Muscle of leg (tissue), 11 donors: ENCODE measurements around the gene SPOCK1. TPM values are rescaled to one million over a fixed set of nuclear protein-coding genes. Genes with fewer than 3 reads are reported as not detected.
"Not testable (repeated sequence)": the region's sequence is repeated elsewhere in the genome, so short reads cannot be mapped to it uniquely, and the experiment has no call there.

ENCODE experiments used
- DNase-seq: peaks from one replicate; pipeline ENCODE4 v3.0.0; 2013
- H3K27ac ChIP-seq: one replicate; pipeline ENCODE4 v1.5.1; 2013; ENCODE audit warnings: mild to moderate bottlenecking, low read length, control low read depth
- H3K27me3 ChIP-seq: one replicate; pipeline ENCODE4 v1.6.1; 2013; ENCODE audit warnings: low read length; ENCODE audit not compliant: control insufficient read depth, insufficient read depth
- H3K36me3 ChIP-seq: one replicate; pipeline ENCODE4 v1.6.1; 2013; ENCODE audit warnings: low read length; ENCODE audit not compliant: control insufficient read depth, insufficient read depth
- H3K4me1 ChIP-seq: one replicate; pipeline ENCODE4 v1.6.1; 2013; ENCODE audit warnings: low read length; ENCODE audit not compliant: control insufficient read depth, insufficient read depth
- H3K4me3 ChIP-seq: one replicate; pipeline ENCODE4 v1.5.1; 2013; ENCODE audit warnings: low read length, control low read depth
- H3K9me3 ChIP-seq: replicated peaks from 2 replicates; pipeline ENCODE4 v1.6.1; 2013; ENCODE audit warnings: low read depth, low read length; ENCODE audit not compliant: control insufficient read depth
- WGBS: methylation state at CpG from one replicate; pipeline ENCODE4 v1.1.5; 2013; ENCODE audit warnings: missing lambda C conversion rate; ENCODE audit not compliant: insufficient coverage; 5-methylcytosine and 5-hydroxymethylcytosine counted together
- polyA plus RNA-seq, 8 donors: library from polyadenylated mRNA; unstranded; fragments of 120-200 nt; gene quantifications; one replicate each; pipeline versions ENCODE4 v1.2.1 to v1.2.3, GENCODE V29; 2013; ENCODE audit warnings: inconsistent platforms in 1 of 8, low replicate concordance in 1 of 8; ENCODE audit not compliant: insufficient read length in 8 of 8, insufficient read depth in 1 of 8
- total RNA-seq: library from RNA; stranded (reverse); fragments of 120-200 nt; gene quantifications from one replicate; pipeline ENCODE4 v1.2.4, GENCODE V29; 2013

Gene SPOCK1
- total and polyA plus RNA-seq, 9 donors: 2.3 to 14.8 (median 4.6) TPM

GRCh38 chr5:137236849-137237507 is 262.1 kb downstream of the SPOCK1 start:
- no peak for DNase-seq
- H3K9me3 ChIP-seq: no peaks in the 10 kb centered on the region
- H3K27me3 ChIP-seq: no peaks in the 10 kb centered on the region
- H3K27ac ChIP-seq: no peak overlapping the region
- 88% methylated on average over 3 of the region's 5 CpGs for WGBS
- no peaks in the 10 kb centered on the region for H3K36me3 ChIP-seq
- no peaks in the 10 kb centered on the region for H3K4me1 ChIP-seq
- H3K4me3 ChIP-seq: no peak overlapping the region

GRCh38 chr5:137236252-137236651 is 262.9 kb downstream of the SPOCK1 start:
- H3K36me3 ChIP-seq: no peaks in the 10 kb centered on the region
- H3K27ac ChIP-seq: no peak overlapping the region
- H3K27me3 ChIP-seq: no peaks in the 10 kb centered on the region
- no peak overlapping the region for H3K4me3 ChIP-seq
- WGBS: 57% methylated on average over 1 of the region's 2 CpGs
- DNase-seq: no peak
- no peaks in the 10 kb centered on the region for H3K9me3 ChIP-seq
- H3K4me1 ChIP-seq: no peaks in the 10 kb centered on the region

DNA sequence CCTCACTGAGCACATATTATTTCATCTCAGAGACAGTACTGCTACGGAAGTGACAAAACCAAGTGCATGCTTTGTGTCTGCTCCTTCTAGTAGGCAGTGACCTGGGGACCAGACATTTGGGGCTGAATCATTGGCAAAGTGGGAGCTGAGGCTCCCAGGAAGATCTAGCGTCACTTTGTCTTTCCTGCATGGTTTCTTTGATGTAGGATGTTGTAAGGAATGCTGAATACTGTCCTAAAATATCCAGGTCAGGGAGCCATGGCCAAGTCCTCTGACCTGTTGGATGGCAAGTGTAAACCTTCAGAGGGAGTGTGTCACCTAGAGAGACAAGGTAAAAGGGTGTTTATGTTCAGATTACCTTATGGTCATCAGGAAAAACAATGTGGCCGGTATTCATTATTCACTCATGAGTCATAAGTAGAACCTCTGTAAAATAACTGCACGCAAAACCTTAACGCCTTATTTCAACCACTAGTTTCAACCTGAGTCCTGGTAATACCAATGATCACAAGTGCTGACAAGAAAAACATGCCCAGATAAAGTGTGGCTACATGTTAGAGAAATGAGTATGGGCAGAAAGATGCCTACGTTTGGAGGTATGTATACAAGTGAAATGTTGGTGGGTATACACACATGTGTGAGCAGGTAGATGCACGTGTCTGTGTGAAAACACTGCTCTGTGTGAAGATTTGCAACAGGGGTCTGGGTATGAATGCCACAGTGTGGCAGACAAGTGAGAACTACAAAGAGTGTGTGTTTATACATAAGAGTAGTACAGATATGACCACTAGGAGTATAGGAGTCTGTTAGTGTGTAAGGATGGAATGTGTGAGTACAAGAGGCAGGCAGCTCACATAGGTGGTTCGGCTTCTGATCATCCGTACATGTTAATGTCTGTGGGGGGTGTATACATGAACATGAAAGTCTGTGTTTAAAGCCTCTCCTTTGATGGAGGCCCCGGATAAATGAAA is 263.9 kb downstream of the SPOCK1 start:
- Histone ChIP-seq H3K36me3 (no peaks in the 10 kb centered on the region), H3K9me3 (no peaks in the 10 kb centered on the region), H3K27ac (no peak overlapping the region), H3K27me3 (no peaks in the 10 kb centered on the region), H3K4me3 (no peak overlapping the region), H3K4me1 (no peaks in the 10 kb centered on the region)
- WGBS: 83% methylated on average over 7 of the region's 10 CpGs
- no peak for DNase-seq

GRCh38 chr5:137233726-137234125 is 265.4 kb downstream of the SPOCK1 start:
- Histone ChIP-seq H3K9me3 (no peaks in the 10 kb centered on the region), H3K4me3 (no peak overlapping the region), H3K27ac (no peak overlapping the region), H3K27me3 (no peaks in the 10 kb centered on the region), H3K4me1 (no peaks in the 10 kb centered on the region), H3K36me3 (no peaks in the 10 kb centered on the region)
- no CpG with 5 or more reads among the region's 1 CpG for WGBS
- no peak for DNase-seq

DNA sequence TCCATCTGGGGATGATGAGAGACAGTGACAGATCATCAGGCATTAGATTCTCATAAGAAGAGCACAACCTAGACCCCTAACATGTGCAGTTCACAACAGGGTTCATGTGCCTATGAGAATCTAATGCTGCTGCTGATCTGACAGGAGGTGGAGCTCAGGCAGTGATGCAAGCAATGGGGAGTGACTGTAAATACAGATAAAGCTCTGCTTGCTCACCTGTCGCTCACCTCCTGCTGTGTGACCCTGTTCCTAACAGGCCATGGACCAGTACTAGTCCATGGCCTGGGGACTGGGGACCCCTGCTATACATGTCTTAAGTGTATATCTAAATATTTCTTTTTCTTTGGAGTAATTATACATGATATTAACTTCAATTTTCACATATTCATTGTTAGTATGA is 265.8 kb downstream of the SPOCK1 start:
- H3K27ac ChIP-seq, H3K27me3 ChIP-seq, H3K4me1 ChIP-seq, H3K9me3 ChIP-seq, H3K36me3 ChIP-seq, H3K4me3 ChIP-seq, DNase-seq: not testable (repeated sequence)
- no CpG with 5 or more reads among the region's 1 CpG for WGBS

DNA sequence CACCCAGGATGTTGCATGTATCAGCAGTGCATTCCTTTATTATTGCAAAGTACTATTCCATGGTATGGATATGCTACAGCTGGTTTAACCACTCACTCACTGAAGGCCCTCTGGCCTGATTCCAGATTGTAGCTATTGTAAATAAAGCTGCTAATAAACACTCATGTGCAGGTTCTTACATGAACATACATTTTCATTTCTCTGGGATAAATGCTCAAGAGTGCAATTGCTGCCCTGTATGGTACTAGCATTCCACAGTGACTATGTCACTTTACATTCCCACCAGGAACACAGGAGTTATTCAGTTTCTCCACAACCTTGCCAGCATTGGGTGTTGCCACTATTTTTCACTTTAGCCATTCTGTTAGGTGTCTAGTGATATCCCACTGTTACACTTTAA is 267.6 kb downstream of the SPOCK1 start:
- no peak for DNase-seq
- Histone ChIP-seq H3K4me3 (no peak overlapping the region), H3K27ac (no peak overlapping the region), H3K4me1 (no peaks in the 10 kb centered on the region), H3K36me3 (no peaks in the 10 kb centered on the region), H3K27me3 (no peaks in the 10 kb centered on the region), H3K9me3 (no peaks in the 10 kb centered on the region)

GRCh38 chr5:137228816-137229215 is 270.3 kb downstream of the SPOCK1 start:
- DNase-seq: no peak
- H3K27me3 ChIP-seq: no peaks in the 10 kb centered on the region
- H3K4me3 ChIP-seq: no peak overlapping the region
- no peaks in the 10 kb centered on the region for H3K4me1 ChIP-seq
- H3K27ac ChIP-seq: no peak overlapping the region
- H3K36me3 ChIP-seq: no peaks in the 10 kb centered on the region
- WGBS: 70% methylated on average over 2 of the region's 4 CpGs
- H3K9me3 ChIP-seq: no peaks in the 10 kb centered on the region

GRCh38 chr5:137226081-137226480 is 273.0 kb downstream of the SPOCK1 start:
- H3K36me3 ChIP-seq: no peaks in the 10 kb centered on the region
- H3K27me3 ChIP-seq: no peaks in the 10 kb centered on the region
- H3K4me3 ChIP-seq: no peak overlapping the region
- 83% methylated on average over 2 of the region's 3 CpGs for WGBS
- H3K27ac ChIP-seq: no peak overlapping the region
- H3K9me3 ChIP-seq: no peaks in the 10 kb centered on the region
- no peaks in the 10 kb centered on the region for H3K4me1 ChIP-seq
- no peak for DNase-seq

DNA sequence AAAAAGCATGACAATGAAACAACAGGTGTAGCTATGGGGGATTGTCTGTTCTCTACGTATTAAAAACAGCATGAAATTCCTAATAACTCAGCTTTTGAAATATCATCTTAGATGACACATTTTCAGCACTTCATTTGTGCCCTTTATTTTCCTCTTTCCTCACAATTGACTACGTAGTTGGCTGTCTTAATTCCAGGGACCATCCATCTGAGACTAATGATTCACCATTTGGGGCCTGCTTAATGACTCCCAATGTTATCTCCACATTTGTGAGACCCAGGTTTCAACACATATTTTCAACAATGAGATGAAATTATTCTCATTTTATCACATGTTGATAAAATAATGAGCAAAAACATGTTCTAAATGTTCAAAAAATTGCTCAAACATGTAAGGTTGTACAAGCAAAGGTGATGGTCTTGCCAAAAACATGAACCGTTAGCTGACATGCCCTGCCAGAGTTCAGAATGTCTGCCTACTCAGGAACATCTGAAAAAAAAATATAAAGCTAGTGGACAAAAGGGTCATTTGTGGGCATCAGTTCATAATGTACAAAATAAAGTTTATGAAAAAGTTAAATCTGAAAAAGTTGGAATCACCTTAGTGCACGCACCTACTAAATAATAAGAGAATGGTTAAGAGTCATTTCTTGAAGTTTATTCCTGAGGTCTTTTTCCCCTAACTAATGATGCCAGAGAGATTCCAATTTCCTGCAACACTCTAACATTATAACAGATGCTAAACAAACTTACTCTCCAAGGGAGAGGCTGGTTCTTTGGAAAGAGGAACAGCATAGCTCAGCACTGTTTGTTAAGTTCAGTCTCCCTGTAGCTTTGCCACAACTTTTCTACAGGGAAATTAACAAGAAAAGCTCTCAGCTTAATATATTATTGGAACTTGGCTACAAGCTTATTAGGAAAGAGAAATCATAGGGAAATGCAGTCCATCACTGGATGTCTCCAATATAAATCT is 275.5 kb downstream of the SPOCK1 start:
- WGBS: 38% methylated on average over 1 of the region's 4 CpGs
- no peaks in the 10 kb centered on the region for H3K27me3 ChIP-seq
- no peak overlapping the region for H3K27ac ChIP-seq
- DNase-seq: peak; percentile 53
- no peaks in the 10 kb centered on the region for H3K4me1 ChIP-seq
- H3K4me3 ChIP-seq: no peak overlapping the region
- H3K9me3 ChIP-seq: no peaks in the 10 kb centered on the region
- no peaks in the 10 kb centered on the region for H3K36me3 ChIP-seq

DNA sequence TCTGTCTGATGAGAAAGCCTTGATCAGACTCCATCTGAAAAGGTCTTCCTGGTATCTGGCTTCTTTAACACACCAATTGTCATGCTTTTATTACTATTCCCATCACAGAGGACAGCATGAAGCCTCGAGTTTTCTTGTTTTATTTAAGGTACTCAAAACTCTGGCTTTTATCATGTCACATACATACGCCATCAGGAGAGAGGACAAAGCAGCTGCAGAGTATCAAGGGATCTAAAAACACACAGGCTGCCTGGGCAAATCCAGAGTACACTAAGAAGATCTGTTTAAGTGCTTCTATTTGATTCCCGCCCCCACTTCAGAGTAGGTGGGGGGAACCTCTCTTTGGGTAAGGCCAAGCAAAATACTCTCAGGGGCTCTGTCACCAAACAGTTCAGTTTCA is 277.2 kb downstream of the SPOCK1 start:
- Histone ChIP-seq H3K27ac (no peak overlapping the region), H3K36me3 (no peaks in the 10 kb centered on the region), H3K9me3 (no peaks in the 10 kb centered on the region), H3K27me3 (no peaks in the 10 kb centered on the region), H3K4me1 (no peaks in the 10 kb centered on the region), H3K4me3 (no peak overlapping the region)
- WGBS: 80% methylated on average over 1 of the region's 3 CpGs
- no peak for DNase-seq
